Fibroblast of lung (primary cell): Measurements from ENCODE around the gene KITLG. TPM values are rescaled to one million over a fixed set of nuclear protein-coding genes. Genes with fewer than 3 reads are reported as not detected.

ENCODE experiments used
- DNase-seq, 2 donors: peaks; one replicate each; pipeline versions ENCODE4 v3.0.0 to v3.0.0-alpha.2; 2010; ENCODE audit warnings: low read depth in 2 of 2
- H2AFZ ChIP-seq: 2 replicates; pipeline ENCODE4 v1.5.1; 2012; ENCODE audit warnings: low read length, control low read depth, inconsistent platforms
- H3K27ac ChIP-seq: 2 replicates; pipeline ENCODE4 v1.5.1; 2011; ENCODE audit warnings: low read length, control low read depth; ENCODE audit not compliant: insufficient read depth
- H3K27me3 ChIP-seq: 2 replicates; pipeline ENCODE4 v1.5.1; 2011; ENCODE audit warnings: mild to moderate bottlenecking, low read length; ENCODE audit not compliant: control insufficient read depth, insufficient read depth
- H3K36me3 ChIP-seq: 2 replicates; pipeline ENCODE4 v1.5.1; 2011; ENCODE audit warnings: low read length; ENCODE audit not compliant: control insufficient read depth, insufficient read depth
- H3K4me1 ChIP-seq: 2 replicates; pipeline ENCODE4 v1.5.1; 2011; ENCODE audit warnings: low read length; ENCODE audit not compliant: control insufficient read depth, insufficient read depth; ENCODE audit errors: extremely low read depth
- H3K4me2 ChIP-seq: 2 replicates; pipeline ENCODE4 v1.5.1; 2011; ENCODE audit warnings: low read length, control low read depth; ENCODE audit not compliant: insufficient read depth; ENCODE audit errors: extremely low read depth
- H3K4me3 ChIP-seq, 4 experiments: fragments of 200-600 bp in 1 of 4; sonication (generic) in 1 of 4; replicated peaks in 1 of 4; 2 replicates each; pipeline ENCODE4 v1.5.1; 2011 to 2016; ENCODE audit warnings: low read length in 4 of 4, low read depth in 3 of 4, mild to moderate bottlenecking in 3 of 4, control low read depth in 2 of 4, inconsistent platforms in 1 of 4, mixed read lengths in 1 of 4; ENCODE audit not compliant: insufficient read depth in 1 of 4; ENCODE audit errors: control extremely low read depth in 1 of 4
- H3K79me2 ChIP-seq: 2 replicates; pipeline ENCODE4 v1.5.1; 2012; ENCODE audit warnings: mild to moderate bottlenecking, low read length, inconsistent platforms; ENCODE audit not compliant: control insufficient read depth, insufficient read depth
- H3K9ac ChIP-seq: 2 replicates; pipeline ENCODE4 v1.5.1; 2011; ENCODE audit warnings: mild to moderate bottlenecking, low read length, control low read depth; ENCODE audit not compliant: insufficient read depth
- H3K9me3 ChIP-seq: 2 replicates; pipeline ENCODE4 v1.5.1; 2012; ENCODE audit warnings: low read depth, low read length; ENCODE audit not compliant: control insufficient read depth, insufficient read depth
- H4K20me1 ChIP-seq: 2 replicates; pipeline ENCODE4 v1.5.1; 2011; ENCODE audit warnings: low read length; ENCODE audit not compliant: control insufficient read depth, insufficient read depth; ENCODE audit errors: extremely low read depth
- EZH2 ChIP-seq: IDR thresholded peaks from 2 replicates; pipeline ENCODE4 v1.5.1; 2012; ENCODE audit warnings: low read length, control low read depth, mild to moderate bottlenecking; ENCODE audit errors: missing control alignments
- polyA plus RNA-seq, 2 donors: library from polyadenylated mRNA; depleted of rRNA in 1 of 2; stranded (reverse) in 1 of 2; unstranded in 1 of 2; fragments of >200 nt; gene quantifications; 2 replicates each; pipeline ENCODE4 v1.2.1, GENCODE V29; 2011 to 2012; ENCODE audit warnings: missing spikeins in 1 of 2
- total RNA-seq: library from RNA; depleted of rRNA; stranded (reverse); fragments of >200 nt; gene quantifications from 2 replicates; pipeline ENCODE4 v1.2.1, GENCODE V29; 2014
- TF ChIP-seq, protein P1 (sequence below), 2 donors: IDR thresholded peaks in 1 of 2; conservative IDR thresholded peaks in 1 of 2; 1 replicate in 1 of 2; 2 replicates in 1 of 2; pipeline ENCODE4 v1.5.1; 2011 to 2012; ENCODE audit warnings: low read length in 2 of 2, control low read depth in 1 of 2, inconsistent platforms in 1 of 2, low read depth in 1 of 2, mild to moderate bottlenecking in 1 of 2

Gene KITLG
- total and polyA plus RNA-seq, 2 donors (not counting 1 experiment from before 2014, with no cell fraction given): 64.6 to 132 TPM

DNA sequence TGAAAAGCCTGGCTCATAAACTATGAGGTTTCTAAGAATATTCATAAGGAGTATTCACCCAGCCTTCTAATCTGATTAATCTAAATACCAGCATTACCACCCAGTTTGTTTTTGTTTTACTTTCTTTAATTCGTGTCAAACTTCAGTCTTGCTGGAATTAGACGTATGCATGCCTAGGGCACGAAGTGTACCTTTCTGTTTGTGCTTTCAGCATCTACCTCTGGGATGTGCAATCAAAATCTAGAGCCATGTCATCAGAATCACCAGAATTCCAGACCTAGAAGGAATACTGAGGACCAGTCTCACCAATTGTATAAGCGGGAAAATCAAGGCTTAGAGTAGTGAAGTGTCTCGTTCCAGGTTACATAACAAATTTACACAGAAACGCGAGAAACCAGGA is 57.3 kb downstream of the KITLG start:
- Histone ChIP-seq H3K36me3 (peaks cover 4% of the 10 kb centered on the region), H3K79me2 (peaks cover 8% of the 10 kb centered on the region), H3K27me3 (no peaks in the 10 kb centered on the region), H3K9ac (no peak overlapping the region), H4K20me1 (no peaks in the 10 kb centered on the region), H3K4me3 (no peak overlapping the region), H3K27ac (no peak overlapping the region), H3K4me2 (no peak overlapping the region), H3K4me1 (peaks cover 2% of the 10 kb centered on the region), H2AFZ (no peak overlapping the region), H3K9me3 (no peaks in the 10 kb centered on the region)
- DNase-seq: no peak
- no peak for TF ChIP-seq EZH2
- TF ChIP-seq, protein P1, sequence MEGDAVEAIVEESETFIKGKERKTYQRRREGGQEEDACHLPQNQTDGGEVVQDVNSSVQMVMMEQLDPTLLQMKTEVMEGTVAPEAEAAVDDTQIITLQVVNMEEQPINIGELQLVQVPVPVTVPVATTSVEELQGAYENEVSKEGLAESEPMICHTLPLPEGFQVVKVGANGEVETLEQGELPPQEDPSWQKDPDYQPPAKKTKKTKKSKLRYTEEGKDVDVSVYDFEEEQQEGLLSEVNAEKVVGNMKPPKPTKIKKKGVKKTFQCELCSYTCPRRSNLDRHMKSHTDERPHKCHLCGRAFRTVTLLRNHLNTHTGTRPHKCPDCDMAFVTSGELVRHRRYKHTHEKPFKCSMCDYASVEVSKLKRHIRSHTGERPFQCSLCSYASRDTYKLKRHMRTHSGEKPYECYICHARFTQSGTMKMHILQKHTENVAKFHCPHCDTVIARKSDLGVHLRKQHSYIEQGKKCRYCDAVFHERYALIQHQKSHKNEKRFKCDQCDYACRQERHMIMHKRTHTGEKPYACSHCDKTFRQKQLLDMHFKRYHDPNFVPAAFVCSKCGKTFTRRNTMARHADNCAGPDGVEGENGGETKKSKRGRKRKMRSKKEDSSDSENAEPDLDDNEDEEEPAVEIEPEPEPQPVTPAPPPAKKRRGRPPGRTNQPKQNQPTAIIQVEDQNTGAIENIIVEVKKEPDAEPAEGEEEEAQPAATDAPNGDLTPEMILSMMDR (conservative IDR thresholded peaks at IDR 0.05 in 1 of 2, IDR thresholded peaks at IDR 0.05 in 1 of 2; ENCODE audit: low read depth in 1 of 2, low read length in 2 of 2): no peak

- Histone ChIP-seq H3K27me3 (no peaks in the 10 kb centered on the region), H3K79me2 (peaks cover 5% of the 10 kb centered on the region), H3K9me3 (no peaks in the 10 kb centered on the region), H3K27ac (no peak overlapping the region), H3K9ac (no peak overlapping the region), H3K4me3 (no peak overlapping the region), H3K4me1 (peaks cover 2% of the 10 kb centered on the region), H3K36me3 (no peaks in the 10 kb centered on the region), H4K20me1 (no peaks in the 10 kb centered on the region), H3K4me2 (no peak overlapping the region), H2AFZ (no peak overlapping the region)
- TF ChIP-seq, protein P1 (conservative IDR thresholded peaks at IDR 0.05 in 1 of 2, IDR thresholded peaks at IDR 0.05 in 1 of 2; ENCODE audit: low read depth in 1 of 2, low read length in 2 of 2): no peak
- no peak for TF ChIP-seq EZH2
- DNase-seq: peak in 1 of 2 donors; percentile 58
Observed at GRCh38 chr12:88520436-88520820, 59.8 kb downstream of the KITLG start.

DNA sequence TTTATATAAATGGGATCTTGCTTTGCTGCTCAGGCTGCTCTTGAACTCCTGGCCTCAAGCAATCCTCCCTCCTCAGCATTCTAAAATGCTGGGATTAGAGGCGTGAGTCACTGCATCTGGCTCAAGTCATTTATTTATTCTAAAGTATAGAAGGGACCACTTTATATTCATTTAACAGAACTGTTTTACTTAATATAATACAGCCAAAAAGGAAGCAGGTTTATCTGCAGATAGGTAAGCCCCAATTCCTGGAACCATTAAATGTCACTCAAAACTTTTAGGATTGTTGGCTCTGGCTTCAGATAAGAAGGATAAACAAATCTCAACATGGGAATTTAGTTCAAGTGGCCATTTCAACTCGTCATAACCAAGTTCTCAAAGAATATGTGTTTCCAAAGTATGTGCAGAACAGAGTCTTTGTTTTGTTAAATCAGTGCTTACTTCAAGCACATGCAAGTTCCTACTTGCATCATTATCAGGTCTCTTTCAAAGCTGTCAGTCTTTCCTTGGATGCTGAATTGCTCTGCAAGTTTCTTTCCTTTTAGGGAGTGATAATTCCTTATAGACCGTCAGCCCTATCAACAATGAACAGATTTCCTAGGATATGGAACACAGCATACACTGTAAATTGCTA is 60.4 kb downstream of the KITLG start:
- no peak overlapping the region for H2AFZ ChIP-seq
- TF ChIP-seq, protein P1 (conservative IDR thresholded peaks at IDR 0.05 in 1 of 2, IDR thresholded peaks at IDR 0.05 in 1 of 2; ENCODE audit: low read depth in 1 of 2, low read length in 2 of 2): no peak
- TF ChIP-seq EZH2: no peak
- peaks cover 4% of the 10 kb centered on the region for H3K79me2 ChIP-seq
- H3K27me3 ChIP-seq: no peaks in the 10 kb centered on the region
- H3K4me1 ChIP-seq: peaks cover 2% of the 10 kb centered on the region
- no peak overlapping the region for H3K4me3 ChIP-seq
- H3K9me3 ChIP-seq: no peaks in the 10 kb centered on the region
- no peak overlapping the region for H3K27ac ChIP-seq
- peak in 1 of 2 donors; percentile 69 for DNase-seq
- no peaks in the 10 kb centered on the region for H3K36me3 ChIP-seq
- H4K20me1 ChIP-seq: no peaks in the 10 kb centered on the region
- no peak overlapping the region for H3K4me2 ChIP-seq
- no peak overlapping the region for H3K9ac ChIP-seq
